Stimulated activated CD4-positive, alpha-beta T cell treated with anti-CD3 and anti-CD28 coated beads, Interleukin-4, amount 100 ng/mL, for 24 hours (primary cell): ENCODE data around the gene CHIC2.
"Not testable (repeated sequence)": the region's sequence is repeated elsewhere in the genome, so short reads cannot be mapped to it uniquely, and the experiment has no call there.

Experiments
- DNase-seq: peaks from one replicate; pipeline ENCODE4 v3.0.0-alpha.2; 2020

The CHIC2 gene

GRCh38 chr4:54056360-54056759, 8.0 kb downstream of the CHIC2 start:
- DNase-seq: no peak

- DNase-seq: no peak
Observed at GRCh38 chr4:54055494-54055893, 8.9 kb downstream of the CHIC2 start.

GRCh38 chr4:54054501-54054900, 9.9 kb downstream of the CHIC2 start:
- no peak for DNase-seq

DNA sequence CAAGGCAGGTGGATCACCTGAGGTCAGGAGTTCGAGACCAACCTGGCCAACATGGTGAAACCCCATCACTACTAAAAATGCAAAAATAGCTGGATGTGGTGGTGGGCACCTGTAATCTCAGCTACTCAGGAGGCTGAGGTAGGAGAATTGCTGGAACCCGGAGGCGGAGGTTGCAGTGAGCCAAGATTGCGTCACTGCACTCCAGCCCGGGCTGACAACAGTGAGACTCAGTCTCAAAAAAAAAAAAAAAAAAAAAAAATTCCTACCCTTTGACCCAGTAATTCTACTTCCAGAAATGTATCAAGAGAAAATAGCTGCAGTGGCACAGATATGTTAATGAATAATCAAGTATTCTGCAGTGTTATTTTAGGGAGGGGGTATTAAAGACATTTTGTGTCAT, 11.1 kb downstream of the CHIC2 start:
- DNase-seq: not testable (repeated sequence)

DNA sequence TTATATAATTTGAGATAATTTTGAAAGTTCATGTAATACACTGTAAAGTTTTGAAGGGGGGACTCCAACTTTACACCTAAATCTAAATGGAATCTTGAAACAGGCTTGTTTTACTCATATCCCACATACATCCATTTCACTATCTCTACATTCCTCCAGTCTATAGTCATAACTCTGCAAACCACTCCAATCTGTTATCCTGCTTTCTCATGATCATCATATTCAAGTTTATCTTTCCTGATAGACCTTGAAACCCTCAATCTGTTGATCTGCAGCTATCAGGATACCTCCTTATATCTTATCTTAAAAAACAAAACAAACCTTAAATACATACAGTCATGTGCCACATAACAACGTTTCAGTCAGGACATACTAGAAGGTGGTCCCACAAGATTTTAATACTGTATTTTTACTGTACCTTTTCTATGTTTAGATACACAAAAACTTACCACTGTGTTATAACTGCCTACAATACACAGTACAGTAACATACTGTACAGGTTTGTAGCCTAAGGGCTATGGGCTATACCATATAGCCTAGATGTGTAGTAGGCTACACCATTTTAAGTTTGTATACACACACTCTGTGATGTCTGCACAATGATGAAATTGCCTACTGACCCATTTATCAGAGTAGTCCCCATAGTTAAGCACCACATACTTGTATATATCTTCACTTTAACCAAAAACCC, 14.0 kb downstream of the CHIC2 start:
- DNase-seq: no peak

- not testable (repeated sequence) for DNase-seq
Observed at GRCh38 chr4:54043630-54044029, 20.8 kb downstream of the CHIC2 start.

GRCh38 chr4:54041933-54042332, 22.5 kb downstream of the CHIC2 start:
- DNase-seq: no peak

- no peak for DNase-seq
Observed at GRCh38 chr4:54041100-54041499, 23.3 kb downstream of the CHIC2 start.

- DNase-seq: no peak
Observed at GRCh38 chr4:54038056-54038455, 26.3 kb downstream of the CHIC2 start.

DNA sequence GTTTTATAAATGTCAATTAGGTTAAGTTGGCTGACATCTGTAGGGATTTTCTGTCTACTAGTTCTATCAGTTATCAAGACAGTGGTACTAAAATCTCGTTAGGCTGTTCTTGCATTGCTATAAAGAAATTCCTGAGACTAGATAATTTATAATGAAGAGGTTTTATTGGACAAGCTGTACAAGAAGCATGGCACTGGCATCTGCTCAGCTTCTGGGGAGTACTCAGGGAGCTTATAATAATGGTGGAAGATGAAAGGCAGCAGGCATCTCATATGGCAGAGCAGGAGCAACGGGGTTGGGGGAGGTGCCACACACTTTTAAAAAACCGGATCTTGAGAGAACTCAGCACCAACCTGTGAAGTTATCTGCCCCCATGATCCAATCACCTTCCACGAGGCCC, 28.2 kb downstream of the CHIC2 start:
- no peak for DNase-seq

- no peak for DNase-seq
Observed at GRCh38 chr4:54032558-54033135, 31.8 kb downstream of the CHIC2 start.

DNA sequence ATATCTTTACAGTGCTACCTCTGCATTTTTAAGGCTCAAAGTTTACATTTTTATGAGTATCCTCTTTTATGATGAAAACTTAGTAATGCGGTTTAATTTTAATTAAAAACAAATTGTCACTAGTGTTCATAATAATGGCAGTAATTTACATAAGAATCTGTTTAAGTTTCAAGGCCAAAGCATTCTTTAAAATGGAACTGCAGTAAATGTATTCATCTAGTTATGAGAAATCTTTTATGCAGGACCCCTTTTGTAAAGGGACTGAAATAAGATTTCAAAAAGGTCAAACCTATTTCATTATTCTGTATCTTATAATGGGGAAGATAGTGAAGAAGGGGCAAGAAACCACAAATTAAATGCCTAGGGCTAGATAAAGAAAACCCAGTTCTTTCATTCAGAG, 37.1 kb downstream of the CHIC2 start:
- DNase-seq: no peak

DNA sequence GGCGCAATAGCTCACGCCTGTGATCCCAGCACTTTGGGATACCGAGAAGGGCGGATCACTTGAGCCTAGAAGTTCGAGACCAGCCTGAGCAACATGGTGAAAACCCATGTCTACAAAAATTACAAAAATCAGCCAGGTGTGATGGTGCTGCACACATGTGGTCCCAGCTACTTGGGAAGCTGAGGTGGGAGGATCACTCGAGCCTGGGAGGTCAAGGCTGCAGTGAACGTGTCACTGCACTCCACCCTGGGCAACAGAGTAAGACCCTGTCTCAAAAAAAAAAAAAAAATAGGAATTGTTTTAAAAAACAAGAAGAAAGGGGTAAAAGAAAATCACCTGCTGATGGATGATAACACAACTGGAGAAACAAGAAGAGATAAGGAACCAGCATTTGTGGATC, 38.8 kb downstream of the CHIC2 start:
- no peak for DNase-seq

DNA sequence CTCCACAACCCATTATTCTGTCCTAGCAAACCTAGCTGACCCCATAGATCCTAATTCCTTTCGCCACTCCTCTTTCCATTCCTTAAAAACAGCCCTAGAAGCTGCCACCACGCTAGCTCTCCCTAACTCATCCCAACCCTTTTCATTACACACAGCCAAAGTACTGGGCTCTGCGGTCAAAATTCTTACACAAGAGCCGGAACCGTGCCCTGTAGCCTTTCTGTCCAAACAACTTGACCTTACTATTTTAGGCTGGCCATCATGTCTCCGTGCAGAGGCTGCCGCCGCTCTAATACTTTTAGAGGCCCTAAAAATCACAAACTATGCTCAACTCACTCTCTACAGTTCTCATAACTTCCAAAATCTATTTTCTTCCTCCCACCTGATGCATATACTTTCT, 41.4 kb downstream of the CHIC2 start:
- not testable (repeated sequence) for DNase-seq

DNA sequence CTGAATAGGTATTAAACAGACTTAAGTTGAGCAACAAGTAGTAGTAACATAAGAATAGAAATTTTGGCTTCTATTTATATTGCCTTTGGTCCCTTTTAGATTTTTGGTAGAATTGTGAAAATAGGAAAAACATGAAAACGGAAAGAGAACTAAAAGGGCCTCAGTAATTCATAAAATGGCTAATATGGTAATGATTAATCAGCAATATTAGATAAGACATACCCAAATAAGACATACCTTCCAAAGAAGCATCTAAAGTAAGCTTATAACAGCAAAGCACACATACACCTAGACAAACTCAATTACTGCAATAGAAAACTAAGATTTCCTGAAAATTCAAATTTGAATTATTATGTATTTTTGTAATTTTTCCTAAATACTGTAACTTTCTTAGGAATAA, 46.4 kb downstream of the CHIC2 start:
- DNase-seq: no peak

DNA sequence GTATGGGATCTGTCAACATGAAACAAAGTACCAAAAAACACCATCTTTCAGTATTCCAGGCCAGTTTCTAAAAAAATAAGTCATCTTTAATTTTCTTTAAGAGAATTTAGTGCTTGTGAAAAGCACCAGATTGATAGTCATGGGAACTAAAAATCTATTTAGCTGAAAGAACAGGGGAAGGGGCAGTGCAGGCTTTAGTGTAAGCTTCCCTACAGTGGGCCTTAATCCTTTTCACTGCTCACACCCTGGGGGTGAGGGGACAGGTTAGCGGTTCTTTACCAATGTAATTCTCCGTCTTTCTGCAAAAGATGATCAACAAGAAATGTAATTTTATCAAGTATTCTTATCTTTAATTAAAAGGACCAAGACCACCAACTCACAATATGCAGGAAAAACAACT, 47.1 kb downstream of the CHIC2 start:
- no peak for DNase-seq

GRCh38 chr4:54016504-54016903, 47.9 kb downstream of the CHIC2 start:
- no peak for DNase-seq

DNA sequence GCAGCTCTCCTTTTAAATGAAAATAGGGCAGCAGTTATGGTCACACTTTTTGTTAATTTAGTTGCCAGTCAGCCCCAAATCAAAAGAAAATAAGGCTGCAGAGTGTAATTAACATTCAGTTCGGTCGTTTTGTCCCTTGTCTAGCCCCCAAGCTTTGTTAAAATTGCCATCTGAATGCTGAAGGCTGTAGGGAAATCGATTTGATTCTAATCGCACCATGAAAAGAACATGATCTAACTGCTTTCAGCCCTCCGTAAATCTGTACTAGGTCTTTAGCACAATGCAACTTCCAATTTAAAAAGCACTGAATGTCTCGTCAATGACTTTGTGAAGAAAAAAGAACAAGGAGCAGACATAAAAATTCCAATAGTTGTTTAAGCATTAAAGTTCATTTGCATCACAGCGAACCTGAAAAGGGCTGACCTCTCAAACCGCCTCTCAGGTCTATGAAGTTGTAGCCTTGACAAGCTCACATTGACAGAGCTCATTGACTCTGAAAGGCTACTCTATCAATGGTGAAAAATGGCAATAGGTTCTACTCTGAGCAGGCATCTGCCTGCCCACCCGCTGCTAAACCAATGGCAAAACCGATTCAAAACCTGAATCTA, 48.9 kb downstream of the CHIC2 start:
- DNase-seq: no peak

GRCh38 chr4:54014666-54015160, 49.7 kb downstream of the CHIC2 start:
- DNase-seq: no peak

DNA sequence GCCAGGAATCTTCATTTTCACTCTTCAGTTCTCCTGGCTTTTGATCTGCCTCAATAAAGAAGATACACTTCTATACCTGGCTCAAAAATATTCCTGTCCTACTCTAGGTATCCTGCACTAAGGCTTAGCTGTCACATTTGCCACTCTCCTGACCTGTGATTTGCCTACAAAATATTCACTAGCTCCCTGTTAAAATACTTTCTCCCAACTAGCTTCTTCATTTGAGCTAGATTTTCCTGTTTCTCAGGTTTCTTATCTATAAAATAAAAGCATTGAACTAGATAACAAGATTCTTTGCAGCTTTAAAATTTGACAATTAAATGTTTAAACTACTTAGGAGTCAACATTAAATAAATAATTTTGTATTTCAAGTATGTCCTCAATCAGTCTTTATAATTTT, 53.2 kb downstream of the CHIC2 start:
- no peak for DNase-seq

DNA sequence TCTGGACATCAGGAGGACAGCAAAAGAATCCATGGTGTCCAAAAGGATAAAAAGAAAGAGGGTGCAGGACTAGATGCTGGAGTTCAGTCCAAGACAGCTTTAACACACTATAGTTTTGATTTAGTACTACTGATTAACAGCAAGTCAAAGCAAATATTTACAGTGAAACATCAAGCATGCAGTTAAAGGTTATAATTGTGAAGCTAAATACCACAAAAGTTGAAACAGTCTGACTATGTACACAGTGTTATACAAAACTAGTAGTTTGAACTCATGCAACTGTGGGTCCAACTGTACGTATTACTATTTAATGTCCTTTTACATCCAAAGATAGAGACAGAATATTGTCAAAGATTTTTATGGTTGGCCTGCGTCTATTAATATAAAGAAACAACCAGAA, 57.6 kb downstream of the CHIC2 start:
- no peak for DNase-seq

DNA sequence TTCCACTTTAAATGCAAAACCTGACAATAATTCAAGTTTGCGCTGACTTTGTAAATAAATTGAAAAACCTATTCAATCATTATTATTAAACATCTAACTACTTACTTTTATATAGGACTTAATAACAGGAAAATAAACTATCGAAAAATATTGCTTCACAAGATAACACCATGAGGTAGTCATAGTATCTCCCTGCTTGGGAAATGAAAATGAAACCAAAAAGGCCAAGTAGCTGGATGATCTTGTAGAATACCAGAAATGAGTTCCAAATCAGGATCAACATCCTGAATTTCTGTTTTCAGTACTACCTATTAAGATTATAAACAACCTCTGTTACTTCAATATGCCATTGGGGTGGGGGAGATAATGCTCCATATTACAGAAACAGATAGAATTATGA, 58.9 kb downstream of the CHIC2 start:
- DNase-seq: no peak

DNA sequence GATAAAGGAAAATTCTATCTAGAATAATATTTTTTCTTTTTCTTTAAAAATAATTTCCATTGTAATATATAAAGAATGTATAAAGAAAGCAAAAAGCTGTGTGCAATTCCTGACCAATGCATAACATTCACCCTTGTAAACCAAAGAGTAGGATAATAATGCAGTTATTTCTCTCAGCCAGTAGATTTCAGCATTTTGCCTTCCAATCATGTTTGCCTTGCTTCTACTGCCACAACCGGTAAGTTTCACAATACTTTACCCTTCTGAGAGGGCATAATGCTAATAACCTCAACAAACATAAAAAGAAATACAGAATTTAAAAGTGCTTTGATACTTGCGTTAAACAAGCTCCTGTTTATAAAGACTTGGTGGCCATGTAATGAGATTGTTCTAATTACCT, 59.9 kb downstream of the CHIC2 start:
- no peak for DNase-seq

DNA sequence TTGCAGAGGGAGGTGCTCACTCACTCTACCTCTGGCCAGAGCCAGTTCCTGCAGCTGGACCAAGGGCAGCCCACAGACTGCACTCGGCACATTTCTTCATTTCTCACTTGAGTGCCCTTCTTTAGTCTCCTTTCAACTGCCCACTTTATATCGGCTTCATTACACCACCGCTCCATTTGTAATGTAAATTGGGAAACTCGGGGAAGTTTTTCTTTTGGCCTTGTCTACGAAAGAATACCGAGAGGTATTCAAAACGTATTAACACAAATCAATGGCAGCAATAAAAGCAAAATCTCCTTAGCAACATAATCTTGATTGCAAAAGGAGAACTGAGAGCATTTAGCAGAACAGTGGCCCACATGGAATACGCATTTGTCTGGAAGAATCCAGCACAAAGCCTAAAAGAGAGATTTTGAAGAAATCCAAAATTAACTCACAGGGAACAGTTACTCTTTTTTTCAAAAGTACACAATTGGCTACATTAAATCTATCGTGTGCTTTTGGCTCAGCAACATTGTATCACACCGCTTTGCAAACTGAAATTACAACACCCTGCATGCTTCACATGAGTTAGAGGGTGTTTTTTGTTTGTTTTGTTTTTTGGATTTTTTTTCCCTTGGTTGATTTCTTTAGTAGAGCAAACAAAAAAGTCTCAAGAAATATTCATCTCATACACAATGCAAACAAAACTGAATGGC, 62.6 kb downstream of the CHIC2 start:
- DNase-seq: no peak
